NOMO-1 treated with dmso at 0.1 percent for 144 hours (cell line): Measurements from ENCODE around the gene A1BG.
A peak's percentile ranks its signal among the peaks of the same experiment; 100 is the strongest.
"Not testable (repeated sequence)": the region's sequence is repeated elsewhere in the genome, so short reads cannot be mapped to it uniquely, and the experiment has no call there.

Source experiments
- DNase-seq: peaks from one replicate; lab custom pipeline; 2025; ENCODE audit not compliant: unreplicated experiment; lab: John Stamatoyannopoulos, UW

Gene A1BG

DNA sequence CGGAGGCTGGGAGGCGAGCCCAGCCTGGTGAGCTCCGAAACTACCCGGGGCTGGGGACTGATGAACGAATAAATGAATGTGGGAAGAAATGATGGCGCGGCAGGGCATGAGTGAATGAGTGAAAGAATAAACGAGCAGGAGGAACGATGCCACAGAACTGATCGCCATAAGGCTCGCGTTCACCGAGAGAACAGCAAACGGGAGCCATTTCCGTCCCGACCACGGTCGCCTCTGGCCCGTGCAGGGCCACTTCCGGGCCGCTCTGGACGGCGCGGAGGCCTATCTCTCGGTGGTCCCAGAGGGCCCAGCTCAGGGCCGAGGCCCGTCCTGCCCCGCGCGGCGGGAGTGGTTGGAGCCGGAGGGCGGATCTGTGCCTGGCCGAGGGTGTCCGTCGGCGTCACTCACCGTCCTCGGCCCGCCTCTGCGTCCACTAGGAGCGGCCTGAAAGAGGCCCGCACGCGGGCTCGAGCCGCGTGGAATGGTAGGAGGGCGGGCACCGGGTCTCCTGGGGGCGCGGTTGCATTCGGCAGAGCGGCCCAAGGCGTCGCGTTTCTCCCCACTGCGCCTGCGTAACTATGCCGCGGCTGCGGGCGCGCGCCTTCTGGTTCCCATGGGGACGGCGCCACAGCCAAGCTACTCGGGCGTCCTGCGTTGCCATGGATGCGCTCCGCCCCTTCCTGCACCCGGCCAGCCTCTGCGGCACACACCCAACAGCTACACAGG is 9.1 kb upstream of the A1BG start, which contains the start of gene ZNF497:
Gene ZNF497, minus strand, starts transcription at position 480 of the 723 bp plus-strand sequence. CDS start 5,116 bp downstream, outside the sequence.
- peak; percentile 90 for DNase-seq

DNA sequence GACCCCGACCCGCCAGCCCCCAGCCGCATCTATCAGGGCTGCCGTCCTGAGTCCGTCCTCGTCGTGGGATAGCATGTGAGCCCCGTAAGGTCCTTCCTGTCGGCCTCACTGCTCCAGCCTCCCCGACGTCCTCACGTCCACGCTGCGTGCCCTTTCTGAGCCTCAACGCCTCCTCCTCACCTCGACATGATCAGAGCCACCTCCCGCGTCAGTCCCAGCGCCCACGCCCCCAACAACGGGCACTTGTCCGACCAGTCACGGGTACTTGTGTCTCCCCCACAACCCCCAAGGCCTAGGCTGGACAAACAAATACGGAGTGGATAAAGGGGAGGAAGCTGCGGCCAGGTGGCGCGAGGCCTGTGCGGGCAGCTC is 8.6 kb upstream of the A1BG start:
- DNase-seq, result peak; percentile 9

DNA sequence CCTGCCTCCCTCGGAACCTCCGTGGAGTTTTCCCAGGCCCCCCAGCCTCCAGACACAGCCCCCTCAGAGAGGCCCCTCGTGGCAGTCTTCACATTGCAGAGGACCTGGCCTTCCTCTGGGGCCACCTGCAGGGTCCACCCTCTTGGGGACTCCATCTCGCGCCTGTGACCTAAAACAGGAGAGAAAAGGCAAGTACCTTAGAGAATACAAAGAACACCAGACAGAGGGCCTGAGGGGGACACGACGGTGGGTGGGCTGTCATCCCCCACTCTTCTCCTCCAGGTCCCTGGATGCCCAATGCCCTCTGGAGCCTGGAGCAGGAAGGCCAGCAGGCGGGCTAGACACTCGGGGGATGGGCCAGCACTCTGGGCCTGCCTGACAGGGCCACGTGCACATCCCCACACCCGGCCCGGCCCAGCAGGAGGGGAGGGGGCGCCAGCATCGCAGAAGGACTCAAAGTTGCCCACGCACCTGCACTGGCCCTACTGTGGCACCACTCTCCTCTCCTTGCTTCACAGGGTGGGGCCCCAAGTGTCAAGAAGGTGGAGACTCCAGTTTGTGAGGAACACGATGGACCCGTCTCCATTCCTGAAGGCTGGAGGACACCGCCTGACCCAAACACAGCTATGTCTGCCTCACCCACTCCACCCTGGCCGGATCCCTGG is 4.3 kb upstream of the A1BG start:
- DNase-seq, result no peak

DNA sequence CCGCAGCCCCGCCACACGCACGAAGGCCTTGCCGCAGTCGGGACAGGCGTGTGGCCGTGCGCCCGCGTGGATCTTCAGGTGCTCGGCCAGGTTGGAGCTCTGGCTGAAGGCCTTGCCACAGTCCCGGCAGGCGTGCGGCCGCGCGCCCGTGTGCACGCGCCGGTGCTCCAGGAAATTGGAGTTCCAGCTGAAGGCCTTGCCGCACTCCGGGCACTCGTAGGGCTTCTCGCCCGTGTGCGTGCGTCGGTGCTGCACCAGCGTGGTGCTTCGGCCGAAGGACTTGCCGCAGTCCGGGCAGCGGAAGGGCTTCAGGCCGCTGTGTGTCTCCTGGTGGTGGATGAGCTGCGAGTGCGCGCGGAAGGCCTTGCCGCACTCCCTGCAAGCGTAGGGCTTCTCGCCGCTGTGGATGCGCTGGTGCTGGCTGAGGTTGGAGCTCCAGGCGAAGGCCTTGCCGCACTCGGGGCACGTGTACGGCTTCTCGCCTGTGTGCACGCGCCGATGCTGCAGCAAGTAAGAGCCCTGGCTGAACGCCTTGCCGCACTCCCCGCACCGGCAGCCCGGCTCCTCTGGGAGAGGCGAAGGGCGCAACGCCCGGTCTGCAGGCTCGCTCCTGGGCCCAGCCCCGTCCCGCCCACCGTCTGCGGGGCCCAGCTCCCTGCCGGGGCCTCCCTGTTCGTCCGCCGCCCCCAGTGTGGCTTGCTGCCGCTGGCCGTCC is 3.6 kb upstream of the A1BG start:
- no peak for DNase-seq

DNA sequence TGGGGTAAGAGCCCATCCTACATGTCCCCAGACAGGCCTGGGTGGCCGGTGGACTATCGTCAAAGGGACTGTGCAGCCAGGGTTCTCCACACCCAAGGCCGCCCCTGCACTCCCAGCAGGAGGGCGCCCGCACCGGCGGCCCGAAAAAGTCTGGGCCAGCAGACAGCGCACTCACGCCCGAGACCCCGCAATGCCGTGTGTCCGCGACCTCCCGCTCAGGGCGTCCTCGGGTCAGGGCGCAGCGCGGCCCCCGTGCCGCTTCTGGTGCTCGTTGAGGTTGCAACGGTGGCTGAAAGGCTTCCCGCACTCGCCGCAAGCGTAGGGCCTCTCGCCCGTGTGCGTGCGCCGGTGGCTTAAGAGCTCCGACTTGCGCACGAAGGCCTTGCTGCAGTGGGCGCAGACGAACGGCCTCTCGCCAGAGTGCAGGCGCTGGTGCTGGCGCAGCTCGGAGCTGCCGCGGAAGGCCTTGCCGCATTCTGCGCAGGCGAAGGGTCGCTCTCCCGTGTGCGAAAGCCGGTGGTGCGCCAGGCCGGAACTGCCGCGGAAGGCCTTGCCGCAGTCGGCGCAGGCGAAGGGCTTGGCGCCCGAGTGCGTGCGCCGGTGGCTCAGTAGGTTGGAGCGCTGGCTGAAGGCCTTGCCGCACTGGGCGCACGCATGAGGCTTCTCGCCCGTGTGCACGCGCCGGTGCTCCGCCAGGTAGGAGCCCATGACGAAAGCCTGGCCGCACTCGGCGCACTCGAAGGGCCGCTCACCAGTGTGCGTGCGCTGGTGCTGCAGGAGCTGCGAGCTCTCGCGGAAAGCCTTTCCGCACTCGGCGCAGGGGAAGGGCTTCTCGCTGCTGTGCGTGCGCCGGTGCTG is 2.8 kb upstream of the A1BG start:
- no peak for DNase-seq

DNA sequence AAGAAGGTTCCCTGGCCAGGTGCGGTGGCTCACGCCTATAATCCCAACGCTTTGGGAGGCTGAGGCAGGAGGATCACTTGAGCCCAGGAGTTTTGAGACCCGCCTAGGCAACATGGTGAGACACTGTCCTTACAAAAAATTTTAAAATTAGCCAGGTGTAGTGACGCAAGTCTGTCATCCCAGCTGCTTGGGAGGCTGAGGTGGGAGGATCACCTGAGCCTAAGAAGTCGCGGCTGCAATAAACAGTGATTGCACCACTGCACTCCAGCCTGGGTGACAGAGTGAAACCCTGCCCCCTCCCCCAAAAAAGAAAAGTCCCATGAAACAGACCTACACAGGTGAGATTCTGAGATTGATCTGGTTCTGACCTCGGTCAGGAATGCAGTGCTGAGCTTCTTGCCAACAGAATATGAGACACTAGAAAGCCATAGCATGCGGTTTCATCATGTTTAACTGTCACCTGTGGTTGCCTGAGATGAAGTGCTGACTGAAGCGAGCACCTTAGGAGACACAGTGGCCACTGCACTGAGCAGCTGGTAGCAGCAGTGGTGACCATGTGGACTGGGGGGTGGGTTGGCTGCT is 2.0 kb upstream of the A1BG start:
- no peak for DNase-seq

DNA sequence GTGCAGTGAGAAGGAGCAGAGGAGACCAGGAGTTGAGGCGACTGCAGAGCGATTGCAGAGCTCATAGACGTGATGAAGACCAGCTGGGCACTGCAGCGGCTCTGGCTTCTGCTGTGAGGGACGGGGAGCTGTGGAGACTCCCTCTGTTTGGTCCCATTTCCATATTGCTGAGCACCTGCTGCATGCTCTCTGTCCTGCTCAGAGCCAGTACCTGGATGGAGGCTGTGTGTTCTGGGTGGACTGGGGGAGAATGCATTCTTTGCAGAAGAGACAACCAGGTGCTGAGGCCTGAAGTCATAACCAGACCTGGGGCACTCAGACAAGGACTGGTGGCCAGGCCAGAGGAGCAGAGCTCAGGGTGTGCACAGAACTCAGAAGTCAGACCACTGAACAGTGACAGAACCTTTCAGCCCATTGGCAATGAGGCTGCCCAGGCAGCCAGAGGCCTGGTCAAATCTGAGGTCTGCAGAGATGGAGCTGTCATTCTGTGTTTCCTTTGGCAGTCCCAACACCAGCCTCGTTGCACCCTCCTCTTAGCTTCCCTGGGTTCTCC is 1.3 kb upstream of the A1BG start:
- no peak for DNase-seq

DNA sequence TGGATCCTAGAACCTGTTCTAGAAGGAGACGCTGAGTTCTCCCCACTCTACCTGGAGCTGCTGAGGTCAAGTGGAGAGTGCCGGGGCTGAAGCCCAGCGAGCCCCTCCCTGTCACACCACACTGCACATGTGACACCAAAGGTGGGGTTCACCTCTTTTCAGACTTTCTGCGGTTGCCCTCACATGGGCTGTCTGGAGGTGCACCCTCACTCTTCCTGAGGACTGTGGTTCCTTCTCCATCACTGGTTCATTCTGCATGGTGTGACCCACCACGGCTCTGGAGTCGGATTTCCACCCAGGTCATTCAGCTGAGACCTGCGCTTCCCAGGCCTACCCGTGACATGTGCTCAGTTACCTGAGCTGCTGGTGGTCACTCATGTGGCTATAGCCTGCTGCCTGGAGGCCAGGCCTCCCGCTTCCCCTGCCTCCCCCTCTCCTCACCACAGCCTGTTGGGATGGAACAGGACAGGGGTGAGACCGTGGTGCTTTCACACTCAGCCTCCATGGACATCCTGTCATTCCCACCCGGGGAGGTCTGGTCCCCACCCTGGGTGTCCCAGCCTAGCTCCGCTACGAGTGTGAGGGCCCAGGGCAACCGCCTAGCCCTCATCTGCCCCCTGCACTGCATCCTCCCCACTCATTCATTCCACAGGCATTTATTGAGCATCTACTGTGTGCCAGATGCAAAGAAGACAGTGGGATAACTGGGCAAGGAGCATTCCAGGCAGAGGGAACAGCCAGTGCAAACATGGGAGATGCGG is 605 bp upstream of the A1BG start:
- no peak for DNase-seq

DNA sequence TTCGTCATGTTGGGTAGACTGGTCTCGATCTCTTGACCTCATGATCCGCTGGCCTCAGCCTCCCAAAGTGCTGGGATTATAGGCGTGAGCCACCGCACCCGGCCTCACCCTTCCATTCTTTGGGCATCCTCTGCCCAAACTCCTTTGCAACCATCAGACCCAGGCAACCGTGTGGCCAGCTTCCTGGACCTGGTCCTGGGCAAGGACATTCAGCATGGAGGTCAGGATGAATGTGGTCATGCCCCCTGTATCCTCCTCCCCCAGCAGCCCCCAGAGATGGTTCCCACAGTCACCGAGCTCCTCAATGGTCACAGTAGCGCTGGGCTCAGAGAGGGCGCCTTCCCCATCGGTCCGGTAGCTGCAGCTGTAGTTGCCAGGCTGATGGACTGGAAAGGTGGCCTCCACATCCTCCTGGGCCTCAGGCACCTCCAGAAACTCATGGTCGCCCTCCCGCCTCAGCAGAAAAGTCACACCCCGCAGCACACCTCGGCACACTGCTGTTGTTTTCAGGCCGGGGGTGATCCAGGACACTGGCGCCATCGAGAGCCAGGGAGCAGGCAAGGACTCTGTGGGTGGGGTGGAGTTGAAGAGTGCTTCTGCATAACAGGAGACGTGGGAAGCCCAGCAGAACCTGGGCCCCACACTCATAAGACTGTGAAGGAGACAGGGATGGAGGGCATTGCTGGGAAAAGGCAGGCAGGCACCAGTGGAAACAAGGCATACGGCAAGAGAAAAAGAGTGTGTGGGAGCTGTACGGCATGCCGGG is 1.1 kb downstream of the A1BG start:
- DNase-seq, result no peak

DNA sequence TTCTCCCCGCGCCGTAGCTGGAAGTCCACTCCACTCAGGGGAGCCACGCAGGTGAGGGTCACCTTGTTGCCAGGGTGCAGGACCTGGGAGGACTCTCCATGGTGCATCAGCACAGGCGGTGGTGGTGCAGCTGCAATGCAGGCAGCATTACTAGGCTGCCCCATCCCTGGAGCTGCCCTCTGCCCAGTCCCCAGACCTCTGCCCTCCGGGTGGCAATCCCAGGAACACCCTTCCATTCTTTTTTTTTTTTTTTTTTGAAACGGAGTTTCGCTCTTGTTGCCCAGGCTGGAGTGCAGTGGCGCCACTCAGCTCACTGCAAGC is 1.8 kb downstream of the A1BG start:
- DNase-seq, result no peak

DNA sequence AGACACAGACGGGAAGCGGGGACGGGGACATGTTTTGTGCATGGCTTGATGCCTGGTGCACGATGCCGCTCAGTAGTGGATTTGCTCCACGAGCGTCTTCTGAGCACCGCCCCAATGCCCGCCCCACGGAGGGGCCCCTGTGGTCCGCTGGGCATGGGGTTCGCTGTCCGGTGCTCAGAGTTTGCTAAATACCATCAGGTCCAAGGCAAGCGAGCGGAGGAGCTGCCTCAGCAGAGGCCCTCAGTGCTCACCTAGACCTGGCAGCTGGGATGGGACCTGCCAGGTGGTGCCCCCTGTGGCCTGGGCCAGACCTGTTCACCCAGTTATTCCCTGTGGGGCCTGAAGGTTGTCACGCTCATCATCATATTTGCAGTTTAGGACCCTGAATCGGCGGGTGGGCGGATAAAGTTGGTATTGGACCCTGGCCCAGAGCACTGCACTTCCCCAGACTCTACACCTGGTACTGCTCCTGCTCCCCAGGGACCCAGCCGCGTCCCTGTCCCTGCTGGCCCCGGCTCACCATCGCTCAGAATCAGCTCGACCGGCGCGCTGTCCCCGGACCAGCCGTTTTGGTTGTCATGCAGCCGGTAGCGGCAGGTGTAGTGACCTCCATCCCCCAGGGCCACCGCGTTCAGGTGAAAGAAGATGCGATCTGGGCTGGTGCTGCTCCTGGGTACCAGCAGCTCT is 2.3 kb downstream of the A1BG start:
- no peak for DNase-seq

DNA sequence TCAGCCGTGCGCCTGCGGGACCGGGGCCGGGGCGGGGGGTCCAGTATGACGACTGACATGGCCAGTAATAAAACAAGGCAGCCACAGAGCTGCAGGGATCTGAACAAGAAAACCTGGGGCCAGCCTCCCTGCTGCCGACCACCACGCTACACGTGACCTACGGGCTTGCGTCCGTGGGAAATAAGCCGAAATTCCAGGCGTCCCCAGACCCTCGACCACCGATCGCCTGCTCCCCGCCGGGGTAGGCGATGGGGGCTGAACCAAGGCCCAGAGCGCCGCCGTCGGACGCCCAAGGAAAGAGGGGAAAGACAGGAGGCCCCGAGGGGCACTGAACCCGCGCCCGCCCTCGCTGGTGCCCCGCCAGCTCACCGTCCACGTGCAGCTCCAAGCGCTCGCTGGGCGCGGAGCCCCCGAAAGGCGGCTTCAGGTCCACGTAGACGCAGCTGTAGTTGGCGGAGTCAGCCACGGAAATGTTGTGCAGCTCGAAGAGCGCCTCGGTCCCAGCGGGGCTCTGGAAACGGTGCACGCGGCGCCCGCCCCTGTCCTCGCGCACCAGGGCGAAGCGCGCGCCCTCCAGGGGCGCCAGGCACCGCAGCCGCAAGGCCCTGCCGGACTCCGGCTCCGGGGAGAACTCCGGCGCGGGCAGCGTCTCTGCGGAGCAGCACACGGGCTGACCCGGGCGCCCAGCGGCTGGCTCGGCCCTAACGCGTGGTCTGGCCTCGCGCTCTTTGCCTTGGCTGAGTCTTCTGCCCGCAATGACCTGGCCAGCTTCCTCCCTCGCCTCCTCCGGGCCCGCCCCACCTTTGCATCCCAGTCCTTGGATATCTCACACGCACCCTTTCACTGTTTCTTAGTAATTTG is 3.1 kb downstream of the A1BG start:
- no peak for DNase-seq

DNA sequence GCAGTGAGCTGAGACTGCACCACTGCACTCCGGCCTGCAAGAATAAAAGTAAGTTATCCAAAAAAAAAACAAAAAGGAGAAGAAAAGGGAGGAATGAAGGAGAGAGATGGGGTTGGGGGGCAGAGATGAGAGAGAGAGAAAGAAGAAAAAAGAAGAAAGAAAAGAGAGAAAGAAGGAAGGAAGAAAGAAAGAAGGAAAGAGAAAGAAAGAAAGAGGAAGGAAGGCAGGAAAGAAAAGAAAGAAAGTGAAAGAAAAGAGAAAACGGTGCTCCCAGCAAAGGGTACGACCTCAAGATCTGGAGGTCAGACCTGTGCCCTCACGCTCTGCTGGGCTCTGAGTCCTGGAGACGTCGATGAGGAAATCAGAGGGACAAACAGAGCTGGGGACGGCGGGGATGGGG is 3.7 kb downstream of the A1BG start:
- DNase-seq, result no peak

DNA sequence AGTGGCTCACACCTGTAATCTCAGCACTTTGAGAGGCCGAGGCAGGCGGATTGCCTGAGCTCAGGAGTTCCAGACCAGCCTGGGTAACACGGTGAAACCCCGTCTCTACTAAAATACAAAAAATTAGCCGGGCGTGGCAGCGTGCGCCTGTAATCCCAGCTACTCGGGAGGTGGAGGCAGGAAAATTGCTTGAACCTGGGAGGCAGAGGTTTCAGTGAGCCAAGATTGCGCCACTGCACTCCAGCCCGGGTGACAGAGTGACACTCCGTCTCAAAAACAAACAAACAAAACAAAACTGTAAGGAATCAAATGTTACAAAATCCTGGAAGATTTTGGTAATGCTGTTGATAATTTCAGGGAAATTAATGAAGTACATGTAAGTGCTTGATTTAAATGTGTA is 5.2 kb downstream of the A1BG start:
- DNase-seq, result not testable (repeated sequence)

DNA sequence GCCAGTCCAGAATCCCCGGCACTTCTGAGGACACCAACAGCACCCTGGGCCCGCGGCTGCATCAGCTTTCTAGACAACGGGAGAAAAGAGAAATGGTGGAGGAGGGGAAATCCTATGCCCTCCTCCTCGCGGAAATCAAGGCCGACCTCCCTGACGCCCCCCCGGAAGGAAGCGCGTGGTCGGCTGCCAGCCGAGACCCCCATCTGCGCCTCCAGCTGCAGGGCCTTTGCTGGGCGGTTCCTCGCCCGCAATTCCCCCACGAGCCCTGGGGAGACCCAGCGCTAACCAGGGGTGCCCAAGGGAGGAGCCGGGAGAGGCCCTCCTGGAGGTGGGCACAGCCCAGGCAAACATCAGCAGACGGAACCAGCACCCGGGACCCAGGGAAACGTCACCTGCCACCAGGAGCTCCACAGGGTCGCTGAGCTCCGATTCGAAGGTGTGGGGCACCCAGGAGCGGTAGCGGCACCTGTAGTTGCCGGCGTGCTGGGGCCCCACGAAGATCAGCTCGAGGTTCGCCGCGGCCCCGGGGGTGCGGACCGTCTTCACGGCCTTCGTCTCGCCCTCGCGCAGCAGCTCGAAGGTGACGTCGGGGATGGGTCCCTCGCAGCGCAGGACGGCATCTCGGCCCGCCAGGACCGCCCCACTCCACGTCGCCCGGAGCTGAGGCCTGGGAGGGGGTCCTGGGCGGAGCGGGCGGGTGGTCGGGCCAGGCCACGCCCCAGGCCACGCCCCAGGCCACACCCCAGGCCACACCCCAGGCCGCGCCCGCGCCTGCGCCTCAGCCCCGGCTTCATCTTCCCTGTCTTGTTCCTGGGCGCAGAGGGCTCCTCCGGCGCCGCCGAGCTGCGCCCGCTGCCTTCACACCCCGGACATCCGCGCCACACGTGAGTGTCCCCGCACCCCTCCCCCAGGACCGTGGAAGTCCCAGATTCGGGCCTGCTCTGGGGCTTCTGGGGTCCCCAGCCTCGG is 6.0 kb downstream of the A1BG start:
- DNase-seq, result peak; percentile 69

DNA sequence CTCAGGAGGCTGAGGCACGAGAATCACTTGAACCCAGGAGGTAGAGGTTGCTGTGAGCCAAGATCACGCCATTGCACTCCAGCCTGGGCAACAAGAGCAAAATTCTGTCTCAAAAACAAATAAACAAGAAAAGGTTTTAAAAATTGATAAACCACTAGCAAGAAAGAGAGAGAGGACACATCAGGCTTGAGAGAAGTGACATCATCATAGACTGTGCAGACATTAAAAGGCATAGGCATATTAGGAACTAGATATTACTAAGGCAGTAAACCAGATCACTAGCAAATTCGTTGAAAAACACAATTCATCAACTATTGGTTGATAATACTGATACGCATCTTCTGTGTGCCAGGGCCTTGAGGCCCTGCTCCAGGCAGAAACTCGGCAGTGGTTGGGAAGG is 7.7 kb downstream of the A1BG start:
- no peak for DNase-seq
